Gastroesophageal sphincter (tissue), 3 donors: ENCODE measurements around the gene PDZK1.
"Not testable (repeated sequence)": the region's sequence is repeated elsewhere in the genome, so short reads cannot be mapped to it uniquely, and the experiment has no call there.

Experiments
- CTCF ChIP-seq, 4 experiments: fragments of 200-600 bp in 2 of 4; fragments of 450-650 bp in 2 of 4; sonication (generic) in 1 of 4; IDR thresholded peaks; one replicate each; pipeline ENCODE4 v1.5.1; 2017 to 2019; ENCODE audit warnings: antibody characterized with exemption in 4 of 4, mild to moderate bottlenecking in 2 of 4, moderate library complexity in 2 of 4
- POLR2AphosphoS5 ChIP-seq: sonication (generic); formaldehyde crosslinking; IDR thresholded peaks from one replicate; pipeline ENCODE4 v1.6.1; 2017; ENCODE audit warnings: antibody characterized with exemption

GRCh38 chr1:145622177-145622576 lies 85.0 kb downstream of the PDZK1 start:
- TF ChIP-seq CTCF (IDR thresholded peaks at IDR 0.05); POLR2AphosphoS5: not testable (repeated sequence)
